H1 (cell line): Measurements from ENCODE around the gene ZNF423. TPM values are rescaled to one million over a fixed set of nuclear protein-coding genes. Genes with fewer than 3 reads are reported as not detected.

ENCODE experiments used
- BCL11A ChIP-seq, 2 experiments: IDR thresholded peaks; one replicate each; pipeline ENCODE4 v1.6.1; 2011; ENCODE audit warnings: low read depth in 2 of 2, low read length in 2 of 2, mild to moderate bottlenecking in 2 of 2
- NANOG ChIP-seq: IDR thresholded peaks from 2 replicates; pipeline ENCODE4 v1.6.1; 2011; ENCODE audit warnings: low read length, low read depth, mild to moderate bottlenecking, inconsistent platforms; ENCODE audit not compliant: insufficient read depth, poor library complexity, severe bottlenecking
- NRF1 ChIP-seq: IDR thresholded peaks from 2 replicates; pipeline ENCODE4 v1.6.1; 2011; ENCODE audit warnings: mild to moderate bottlenecking, low read depth, low read length, improper control_type of control experiment
- SP1 ChIP-seq: IDR thresholded peaks from 2 replicates; pipeline ENCODE4 v1.6.1; 2011; ENCODE audit warnings: low read depth, low read length
- SUZ12 ChIP-seq: fragments of 200-600 bp; sonication (generic); IDR thresholded peaks from 2 replicates; pipeline ENCODE4 v1.6.1; 2012; ENCODE audit warnings: mild to moderate bottlenecking, inconsistent platforms, low read length, moderate library complexity, mixed read lengths
- polyA plus RNA-seq, 7 experiments: library from polyadenylated mRNA; depleted of rRNA in 3 of 7; stranded (reverse) in 5 of 7; unstranded in 2 of 7; fragments of >200 nt in 5 of 7; fragments of 200-250 nt in 2 of 7; gene quantifications; 1 replicate in 5 of 7; 2 replicates in 1 of 7; 4 replicates in 1 of 7; pipeline versions ENCODE4 v1.2.1 to v1.2.3, GENCODE V29; 2011 to 2013; ENCODE audit warnings: missing spikeins in 2 of 7, mixed read lengths in 2 of 7
- total RNA-seq: library from RNA; stranded (reverse); fragmentation: NEBNext Ultra II Directional; extraction: Animal tissue kit (Norgen Biotek cat#: 25700); gene quantifications from 2 replicates; pipeline ENCODE4 v1.2.1, GENCODE V29; 2021
- TF ChIP-seq, protein P1 (sequence below): fragments of 300-600 bp; sonication (generic); IDR thresholded peaks from 2 replicates; pipeline ENCODE4 v1.7.1; 2012; ENCODE audit warnings: low read length, moderate library complexity, mild to moderate bottlenecking, inconsistent platforms; ENCODE audit not compliant: insufficient replicate concordance
- TF ChIP-seq, protein P2 (sequence below), 3 experiments: IDR thresholded peaks; 1 replicate in 2 of 3; 2 replicates in 1 of 3; pipeline versions ENCODE4 v1.5.1 to v1.6.1; 2011; ENCODE audit warnings: low read length in 3 of 3, mild to moderate bottlenecking in 3 of 3, inconsistent platforms in 2 of 3, low read depth in 1 of 3, moderate library complexity in 1 of 3; ENCODE audit not compliant: insufficient read depth in 1 of 3; ENCODE audit errors: control extremely low read depth in 1 of 3

ZNF423 gene
- total and polyA plus RNA-seq, 2 of the 8 experiments (the other 6 are each of a cell fraction or from before 2014, with no cell fraction given) = 38.2 to 52.3 TPM

DNA sequence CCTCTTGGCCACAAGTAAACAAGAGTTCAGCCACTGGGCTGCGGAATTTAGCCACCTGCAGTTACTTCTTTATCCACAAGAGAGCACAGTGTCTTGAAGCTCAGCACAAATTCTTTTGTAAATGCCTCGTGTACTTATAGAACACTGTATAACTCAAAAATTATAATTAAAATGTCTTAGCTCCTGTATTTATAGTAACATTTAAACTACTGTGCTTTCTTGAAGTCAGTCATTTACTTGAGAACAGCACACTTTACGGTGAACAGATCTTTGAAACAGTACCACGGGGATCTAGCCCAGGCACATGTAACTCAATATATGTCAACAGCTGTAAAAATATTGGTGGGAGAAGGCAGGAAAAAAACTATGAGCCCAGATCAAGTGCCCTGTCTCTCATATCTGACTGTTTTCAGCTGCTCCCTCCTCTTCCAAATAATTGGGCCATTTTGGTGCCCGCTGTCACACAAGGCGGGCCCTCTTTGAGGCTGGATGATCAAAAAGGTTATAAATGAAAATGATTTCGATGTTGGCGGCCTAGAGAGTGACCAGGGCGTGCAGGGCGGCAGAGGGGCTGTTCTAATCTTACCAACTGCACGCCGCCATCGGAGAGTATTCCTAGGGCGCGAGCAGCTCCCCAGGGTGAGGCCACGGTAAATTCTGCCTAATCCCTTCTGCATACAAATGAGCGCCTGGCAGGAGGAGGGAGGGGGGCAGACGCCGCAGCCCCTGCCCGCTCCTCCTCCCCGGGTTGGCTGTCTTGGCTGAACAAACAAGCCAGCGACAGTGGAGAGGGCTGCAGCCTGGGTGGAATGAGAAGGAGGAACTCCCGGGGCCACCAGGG is 299.1 kb downstream of the ZNF423 start (continued):
- TF ChIP-seq, protein P1, sequence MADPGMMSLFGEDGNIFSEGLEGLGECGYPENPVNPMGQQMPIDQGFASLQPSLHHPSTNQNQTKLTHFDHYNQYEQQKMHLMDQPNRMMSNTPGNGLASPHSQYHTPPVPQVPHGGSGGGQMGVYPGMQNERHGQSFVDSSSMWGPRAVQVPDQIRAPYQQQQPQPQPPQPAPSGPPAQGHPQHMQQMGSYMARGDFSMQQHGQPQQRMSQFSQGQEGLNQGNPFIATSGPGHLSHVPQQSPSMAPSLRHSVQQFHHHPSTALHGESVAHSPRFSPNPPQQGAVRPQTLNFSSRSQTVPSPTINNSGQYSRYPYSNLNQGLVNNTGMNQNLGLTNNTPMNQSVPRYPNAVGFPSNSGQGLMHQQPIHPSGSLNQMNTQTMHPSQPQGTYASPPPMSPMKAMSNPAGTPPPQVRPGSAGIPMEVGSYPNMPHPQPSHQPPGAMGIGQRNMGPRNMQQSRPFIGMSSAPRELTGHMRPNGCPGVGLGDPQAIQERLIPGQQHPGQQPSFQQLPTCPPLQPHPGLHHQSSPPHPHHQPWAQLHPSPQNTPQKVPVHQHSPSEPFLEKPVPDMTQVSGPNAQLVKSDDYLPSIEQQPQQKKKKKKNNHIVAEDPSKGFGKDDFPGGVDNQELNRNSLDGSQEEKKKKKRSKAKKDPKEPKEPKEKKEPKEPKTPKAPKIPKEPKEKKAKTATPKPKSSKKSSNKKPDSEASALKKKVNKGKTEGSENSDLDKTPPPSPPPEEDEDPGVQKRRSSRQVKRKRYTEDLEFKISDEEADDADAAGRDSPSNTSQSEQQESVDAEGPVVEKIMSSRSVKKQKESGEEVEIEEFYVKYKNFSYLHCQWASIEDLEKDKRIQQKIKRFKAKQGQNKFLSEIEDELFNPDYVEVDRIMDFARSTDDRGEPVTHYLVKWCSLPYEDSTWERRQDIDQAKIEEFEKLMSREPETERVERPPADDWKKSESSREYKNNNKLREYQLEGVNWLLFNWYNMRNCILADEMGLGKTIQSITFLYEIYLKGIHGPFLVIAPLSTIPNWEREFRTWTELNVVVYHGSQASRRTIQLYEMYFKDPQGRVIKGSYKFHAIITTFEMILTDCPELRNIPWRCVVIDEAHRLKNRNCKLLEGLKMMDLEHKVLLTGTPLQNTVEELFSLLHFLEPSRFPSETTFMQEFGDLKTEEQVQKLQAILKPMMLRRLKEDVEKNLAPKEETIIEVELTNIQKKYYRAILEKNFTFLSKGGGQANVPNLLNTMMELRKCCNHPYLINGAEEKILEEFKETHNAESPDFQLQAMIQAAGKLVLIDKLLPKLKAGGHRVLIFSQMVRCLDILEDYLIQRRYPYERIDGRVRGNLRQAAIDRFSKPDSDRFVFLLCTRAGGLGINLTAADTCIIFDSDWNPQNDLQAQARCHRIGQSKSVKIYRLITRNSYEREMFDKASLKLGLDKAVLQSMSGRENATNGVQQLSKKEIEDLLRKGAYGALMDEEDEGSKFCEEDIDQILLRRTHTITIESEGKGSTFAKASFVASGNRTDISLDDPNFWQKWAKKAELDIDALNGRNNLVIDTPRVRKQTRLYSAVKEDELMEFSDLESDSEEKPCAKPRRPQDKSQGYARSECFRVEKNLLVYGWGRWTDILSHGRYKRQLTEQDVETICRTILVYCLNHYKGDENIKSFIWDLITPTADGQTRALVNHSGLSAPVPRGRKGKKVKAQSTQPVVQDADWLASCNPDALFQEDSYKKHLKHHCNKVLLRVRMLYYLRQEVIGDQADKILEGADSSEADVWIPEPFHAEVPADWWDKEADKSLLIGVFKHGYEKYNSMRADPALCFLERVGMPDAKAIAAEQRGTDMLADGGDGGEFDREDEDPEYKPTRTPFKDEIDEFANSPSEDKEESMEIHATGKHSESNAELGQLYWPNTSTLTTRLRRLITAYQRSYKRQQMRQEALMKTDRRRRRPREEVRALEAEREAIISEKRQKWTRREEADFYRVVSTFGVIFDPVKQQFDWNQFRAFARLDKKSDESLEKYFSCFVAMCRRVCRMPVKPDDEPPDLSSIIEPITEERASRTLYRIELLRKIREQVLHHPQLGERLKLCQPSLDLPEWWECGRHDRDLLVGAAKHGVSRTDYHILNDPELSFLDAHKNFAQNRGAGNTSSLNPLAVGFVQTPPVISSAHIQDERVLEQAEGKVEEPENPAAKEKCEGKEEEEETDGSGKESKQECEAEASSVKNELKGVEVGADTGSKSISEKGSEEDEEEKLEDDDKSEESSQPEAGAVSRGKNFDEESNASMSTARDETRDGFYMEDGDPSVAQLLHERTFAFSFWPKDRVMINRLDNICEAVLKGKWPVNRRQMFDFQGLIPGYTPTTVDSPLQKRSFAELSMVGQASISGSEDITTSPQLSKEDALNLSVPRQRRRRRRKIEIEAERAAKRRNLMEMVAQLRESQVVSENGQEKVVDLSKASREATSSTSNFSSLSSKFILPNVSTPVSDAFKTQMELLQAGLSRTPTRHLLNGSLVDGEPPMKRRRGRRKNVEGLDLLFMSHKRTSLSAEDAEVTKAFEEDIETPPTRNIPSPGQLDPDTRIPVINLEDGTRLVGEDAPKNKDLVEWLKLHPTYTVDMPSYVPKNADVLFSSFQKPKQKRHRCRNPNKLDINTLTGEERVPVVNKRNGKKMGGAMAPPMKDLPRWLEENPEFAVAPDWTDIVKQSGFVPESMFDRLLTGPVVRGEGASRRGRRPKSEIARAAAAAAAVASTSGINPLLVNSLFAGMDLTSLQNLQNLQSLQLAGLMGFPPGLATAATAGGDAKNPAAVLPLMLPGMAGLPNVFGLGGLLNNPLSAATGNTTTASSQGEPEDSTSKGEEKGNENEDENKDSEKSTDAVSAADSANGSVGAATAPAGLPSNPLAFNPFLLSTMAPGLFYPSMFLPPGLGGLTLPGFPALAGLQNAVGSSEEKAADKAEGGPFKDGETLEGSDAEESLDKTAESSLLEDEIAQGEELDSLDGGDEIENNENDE = no peak
- no peak for TF ChIP-seq BCL11A (IDR thresholded peaks at IDR 0.05; ENCODE audit: low read depth in 2 of 2, low read length in 2 of 2)
- no peak for TF ChIP-seq SUZ12
- TF ChIP-seq SP1 = peak; percentile 11; the same call in 1 of the 2 replicates
- TF ChIP-seq, protein P2, sequence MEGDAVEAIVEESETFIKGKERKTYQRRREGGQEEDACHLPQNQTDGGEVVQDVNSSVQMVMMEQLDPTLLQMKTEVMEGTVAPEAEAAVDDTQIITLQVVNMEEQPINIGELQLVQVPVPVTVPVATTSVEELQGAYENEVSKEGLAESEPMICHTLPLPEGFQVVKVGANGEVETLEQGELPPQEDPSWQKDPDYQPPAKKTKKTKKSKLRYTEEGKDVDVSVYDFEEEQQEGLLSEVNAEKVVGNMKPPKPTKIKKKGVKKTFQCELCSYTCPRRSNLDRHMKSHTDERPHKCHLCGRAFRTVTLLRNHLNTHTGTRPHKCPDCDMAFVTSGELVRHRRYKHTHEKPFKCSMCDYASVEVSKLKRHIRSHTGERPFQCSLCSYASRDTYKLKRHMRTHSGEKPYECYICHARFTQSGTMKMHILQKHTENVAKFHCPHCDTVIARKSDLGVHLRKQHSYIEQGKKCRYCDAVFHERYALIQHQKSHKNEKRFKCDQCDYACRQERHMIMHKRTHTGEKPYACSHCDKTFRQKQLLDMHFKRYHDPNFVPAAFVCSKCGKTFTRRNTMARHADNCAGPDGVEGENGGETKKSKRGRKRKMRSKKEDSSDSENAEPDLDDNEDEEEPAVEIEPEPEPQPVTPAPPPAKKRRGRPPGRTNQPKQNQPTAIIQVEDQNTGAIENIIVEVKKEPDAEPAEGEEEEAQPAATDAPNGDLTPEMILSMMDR (IDR thresholded peaks at IDR 0.05; ENCODE audit: control extremely low read depth in 1 of 3, insufficient read depth in 1 of 3, low read depth in 1 of 3, low read length in 3 of 3) = peak; percentile 15 to 79 (median 65)
- TF ChIP-seq NRF1 = no peak
- TF ChIP-seq NANOG = no peak
